K562 (cell line): ENCODE data around the gene COL9A2. TPM values are rescaled to one million over a fixed set of nuclear protein-coding genes. Genes with fewer than 3 reads are reported as not detected.

Source experiments
- ATAC-seq: fragments of 200-7000 bp; cut with Tn5 transposase; 3 replicates; pipeline ENCODE4 v1.9.1; 2020; ENCODE audit warnings: moderate library complexity
- BruUV-seq: library from RNA; stranded (reverse); fragments of 400-500 nt; replicated peaks from 2 replicates; lab custom pipeline; 2021; lab: Mats Ljungman, UMichigan
- CTCF ChIA-PET: fragments of 300-600 bp; formaldehyde crosslinking; extraction: SDS; loops from one replicate; lab custom pipeline; 2021; ENCODE audit warnings: low intra/inter-chr PET ratio; lab: Yijun Ruan, JAX
- POLR2A ChIA-PET: fragments of 300-600, 350-650 bp; sonication (Branson Sonifier 250); formaldehyde crosslinking; extraction: SDS; loops from one replicate; lab custom pipeline; 2021; ENCODE audit warnings: antibody characterized with exemption, inconsistent platforms; lab: Yijun Ruan, JAX
- DNase-seq, 4 experiments: peaks; one replicate each; pipeline versions ENCODE4 v3.0.0 to v3.0.0-alpha.2; 2011 to 2018; ENCODE audit warnings: low spot score in 3 of 4, mixed read lengths in 3 of 4; ENCODE audit errors: extremely low read depth in 1 of 4
- FAIRE-seq: peaks from 2 replicates; lab custom pipeline; 2011; peaks lifted over from hg19 to GRCh38; lab: Jason Lieb, UNC
- H2AFZ ChIP-seq: 2 replicates; pipeline ENCODE4 v1.6.0; 2011; ENCODE audit warnings: low read depth, low read length, control low read depth, inconsistent platforms
- H3K27ac ChIP-seq: fragments of 200-600 bp; 3 replicates; pipeline ENCODE4 v1.8.0; 2011; ENCODE audit warnings: low read depth, mild to moderate bottlenecking, control low read depth, inconsistent platforms, low read length, moderate library complexity, mixed read lengths; ENCODE audit errors: extremely low read depth
- H3K27me3 ChIP-seq, 2 experiments: fragments of 300-600 bp in 1 of 2; 2 replicates in 1 of 2; 3 replicates in 1 of 2; pipeline versions ENCODE4 v1.6.0 to v1.8.0; 2011; ENCODE audit warnings: inconsistent platforms in 2 of 2, low read length in 2 of 2, mild to moderate bottlenecking in 1 of 2, mixed read lengths in 1 of 2, moderate library complexity in 1 of 2; ENCODE audit not compliant: control insufficient read depth in 2 of 2, insufficient read depth in 2 of 2
- H3K36me3 ChIP-seq: fragments of 300-600 bp; 3 replicates; pipeline ENCODE4 v1.8.0; 2011; ENCODE audit warnings: mild to moderate bottlenecking, low read length, inconsistent platforms; ENCODE audit not compliant: control insufficient read depth, insufficient read depth
- H3K4me1 ChIP-seq, 2 experiments: fragments of 200-600 bp in 1 of 2; replicated peaks in 1 of 2; 2 replicates in 1 of 2; 3 replicates in 1 of 2; pipeline versions ENCODE4 v1.5.1 to v1.8.0; 2011; ENCODE audit warnings: inconsistent platforms in 2 of 2, low read length in 2 of 2, mild to moderate bottlenecking in 1 of 2, mixed read lengths in 1 of 2, moderate library complexity in 1 of 2; ENCODE audit not compliant: control insufficient read depth in 2 of 2, insufficient read depth in 2 of 2
- H3K4me2 ChIP-seq: 2 replicates; pipeline ENCODE4 v1.6.1; 2011; ENCODE audit warnings: low read length, control low read depth, inconsistent platforms, mixed read lengths; ENCODE audit not compliant: insufficient read depth
- H3K4me3 ChIP-seq: fragments of 200-600 bp; sonication (generic), shearing (Covaris generic); 2 replicates; pipeline ENCODE4 v1.5.1; 2016; ENCODE audit warnings: control low read depth, inconsistent platforms
- H3K79me2 ChIP-seq: fragments of 200-600 bp; 3 replicates; pipeline ENCODE4 v1.8.0; 2011; ENCODE audit warnings: low read length, inconsistent platforms; ENCODE audit not compliant: control insufficient read depth, insufficient read depth
- H3K9ac ChIP-seq, 2 experiments: 2 replicates each; pipeline versions ENCODE4 v1.6.0 to v1.6.1; 2011; ENCODE audit warnings: low read depth in 2 of 2, low read length in 2 of 2, control low read depth in 1 of 2, inconsistent platforms in 1 of 2, mild to moderate bottlenecking in 1 of 2, mixed read lengths in 1 of 2; ENCODE audit not compliant: insufficient read depth in 1 of 2
- H3K9me1 ChIP-seq: one replicate; pipeline ENCODE4 v1.6.0; 2011; ENCODE audit warnings: inconsistent platforms, mild to moderate bottlenecking, low read length, moderate library complexity; ENCODE audit not compliant: control insufficient read depth, insufficient read depth
- H3K9me3 ChIP-seq: replicated peaks from 2 replicates; pipeline ENCODE4 v1.5.1; 2011; ENCODE audit warnings: low read depth, low read length, inconsistent platforms; ENCODE audit not compliant: control insufficient read depth, insufficient read depth
- H4K20me1 ChIP-seq: replicated peaks from 2 replicates; pipeline ENCODE4 v1.6.1; 2011; ENCODE audit warnings: low read length, inconsistent platforms, mixed read lengths; ENCODE audit not compliant: control insufficient read depth, insufficient read depth
- BMI1 ChIP-seq: fragments of 150-350 bp; IDR thresholded peaks from 2 replicates; pipeline ENCODE4 v1.6.1; 2014; ENCODE audit warnings: low read length
- CBFB ChIP-seq: sonication (generic); formaldehyde crosslinking; IDR thresholded peaks from 2 replicates; pipeline ENCODE4 v1.4.0; 2020; ENCODE audit warnings: mild to moderate bottlenecking, missing genetic modification reagents
- FOSL1 ChIP-seq: fragments of 200-800 bp; sonication (Bioruptor generic); conservative IDR thresholded peaks from 2 replicates; pipeline ENCODE4 v1.6.1; 2016; ENCODE audit warnings: missing genetic modification characterization, missing compliant biosample characterization
- FOXM1 ChIP-seq, 2 experiments: fragments of 450-650 bp in 1 of 2; sonication (generic) in 1 of 2; formaldehyde crosslinking in 1 of 2; IDR thresholded peaks; 2 replicates each; pipeline versions ENCODE4 v1.6.1 to v1.9.0; 2017 to 2022; ENCODE audit warnings: low read depth in 2 of 2, mild to moderate bottlenecking in 2 of 2, missing genetic modification reagents in 1 of 2, moderate library complexity in 1 of 2
- GATA2 ChIP-seq: sonication (generic); formaldehyde crosslinking; IDR thresholded peaks from 2 replicates; pipeline ENCODE4 v1.4.0; 2020; ENCODE audit warnings: mild to moderate bottlenecking, missing genetic modification reagents
- MAFF ChIP-seq: IDR thresholded peaks from 2 replicates; pipeline ENCODE4 v1.6.1; 2012; ENCODE audit warnings: low read length, improper control_type of control experiment
- PPARD ChIP-seq: fragments of 250-450 bp; sonication (Bioruptor Pico); IDR thresholded peaks from 2 replicates; pipeline ENCODE4 v1.8.0; 2022; ENCODE audit warnings: inconsistent platforms, mild to moderate bottlenecking, moderate library complexity
- RBM17 ChIP-seq: fragments of 200-400 bp; formaldehyde crosslinking; IDR thresholded peaks from 2 replicates; pipeline ENCODE4 v1.6.1; 2017; ENCODE audit warnings: low read depth, mild to moderate bottlenecking, low read length, borderline replicate concordance
- RFX1 ChIP-seq: fragments of 450-650 bp; IDR thresholded peaks from 2 replicates; pipeline ENCODE4 v1.6.1; 2016; ENCODE audit warnings: mild to moderate bottlenecking, moderate library complexity
- STAG1 ChIP-seq: sonication (generic); formaldehyde crosslinking; IDR thresholded peaks from 2 replicates; pipeline ENCODE4 v1.5.0; 2020; ENCODE audit warnings: missing genetic modification reagents, borderline replicate concordance
- THAP12 ChIP-seq: fragments of 250-450 bp; sonication (Bioruptor Pico); IDR thresholded peaks from 2 replicates; pipeline ENCODE4 v1.9.0; 2021; ENCODE audit warnings: mild to moderate bottlenecking, inconsistent platforms
- TRIM25 ChIP-seq: fragments of 450-650 bp; IDR thresholded peaks from 2 replicates; pipeline ENCODE4 v1.7.0; 2016; ENCODE audit warnings: borderline replicate concordance
- WHSC1 ChIP-seq: IDR thresholded peaks from one replicate; pipeline ENCODE4 v1.6.1; 2012; ENCODE audit warnings: low read length, control low read depth, inconsistent platforms
- ZBTB26 ChIP-seq: fragments of 450-650 bp; formaldehyde crosslinking; IDR thresholded peaks from 2 replicates; pipeline ENCODE4 v1.4.0; 2022; ENCODE audit warnings: missing genetic modification characterization
- ZBTB33 ChIP-seq: sonication (generic); formaldehyde crosslinking; IDR thresholded peaks from 2 replicates; pipeline ENCODE4 v1.8.1; 2023; ENCODE audit warnings: mild to moderate bottlenecking, missing genetic modification reagents
- WGBS: fragments of 100-300 bp; shearing (Covaris generic); methylation state at CpG from one replicate; pipeline ENCODE4 v1.1.6; 2016; ENCODE audit warnings: low coverage, mixed read lengths; ENCODE audit not compliant: insufficient coverage; ENCODE audit errors: missing lambda C conversion rate; 5-methylcytosine and 5-hydroxymethylcytosine counted together
- in situ Hi-C: fragments of 300-500 bp; cut with MboI; formaldehyde crosslinking; loops from 4 replicates; pipeline ENCODE4 v1.15.0; 2018; ENCODE audit warnings: inconsistent platforms, mixed read lengths
- intact Hi-C: fragments of 100-400 bp; cut with micrococcal nuclease; formaldehyde crosslinking; loops from 2 replicates; pipeline ENCODE4 v1.14.2; 2022
- polyA plus RNA-seq, 8 experiments: library from polyadenylated mRNA; depleted of rRNA in 4 of 8; stranded (reverse) in 5 of 8; unstranded in 3 of 8; fragments of >200 nt; fragmentation: Nextera tagmentation in 2 of 8; fragmentation: Illumina TruSeq in 1 of 8; extraction: Ambion mirVana in 2 of 8; extraction: Trizol in 1 of 8; gene quantifications; 2 replicates each; pipeline versions ENCODE4 v1.2.1 to v1.2.3, GENCODE V29; 2011 to 2014; ENCODE audit warnings: inconsistent platforms in 1 of 8, missing spikeins in 1 of 8
- total RNA-seq, 7 experiments: library from RNA; depleted of rRNA in 6 of 7; stranded (reverse); fragments of >200 nt in 6 of 7; fragmentation: Illumina TruSeq in 2 of 7; extraction: Trizol in 2 of 7; gene quantifications; 2 replicates each; pipeline versions ENCODE4 v1.2.1 to v1.2.3, GENCODE V29; 2011 to 2021; ENCODE audit warnings: low replicate concordance in 1 of 7

The COL9A2 gene
- total and polyA plus RNA-seq, 9 of the 15 experiments (the other 6 are each of a cell fraction or from before 2014, with no cell fraction given): 0.03 to 2.2 (median 0.31) TPM

- TF ChIP-seq THAP12: no peak
- no peak for TF ChIP-seq ZBTB26 (CRISPR knock-in tag)
These were observed 36.0 kb upstream of the COL9A2 start (continued) for GRCh38 chr1:40353082-40353481.

- H3K4me3 ChIP-seq: no peak overlapping the region
- no peaks in the 10 kb centered on the region for H3K9me3 ChIP-seq
- in situ Hi-C loops: no loop called here
- intact Hi-C loops: no loop called here
- 61% methylated on average over 3 of the region's 3 CpGs for WGBS
- H3K4me2 ChIP-seq: no peak overlapping the region
- ChIA-PET CTCF (no interaction called here), POLR2A (interaction anchor here (0.6 to 1.3 kb wide), 4 partner anchors 7 to 22 kb away, joined by 3 to 4 read pairs (median 3); partner anchors contain the start of gene SMAP2)
- no peaks in the 10 kb centered on the region; a peak in 1 of 5 replicates for H3K4me1 ChIP-seq
- peak; percentile 25; the same call in 1 of the 3 replicates for ATAC-seq
- H3K9ac ChIP-seq: no peak overlapping the region
- H3K9me1 ChIP-seq: no peaks in the 10 kb centered on the region
- no peaks in the 10 kb centered on the region for H3K79me2 ChIP-seq
- H3K36me3 ChIP-seq: no peaks in the 10 kb centered on the region
- FAIRE-seq: no peak
- H3K27me3 ChIP-seq: no peaks in the 10 kb centered on the region
- no peak overlapping the region for H3K27ac ChIP-seq
- no TSS peak for BruUV-seq
- H4K20me1 ChIP-seq: no peaks in the 10 kb centered on the region
- no peak overlapping the region for H2AFZ ChIP-seq
- DNase-seq: no peak
- no peak for TF ChIP-seq ZBTB33 (CRISPR knock-in tag)
- TF ChIP-seq RFX1: no peak
- no peak for TF ChIP-seq WHSC1
- TF ChIP-seq FOSL1 (tag): no peak
- TF ChIP-seq PPARD (CRISPR knock-in tag): no peak
- TF ChIP-seq STAG1: no peak
- TF ChIP-seq BMI1: no peak
- no peak for TF ChIP-seq MAFF
- TF ChIP-seq GATA2: no peak
- no peak for TF ChIP-seq CBFB (CRISPR knock-in tag)
- no peak for TF ChIP-seq TRIM25
- no peak for TF ChIP-seq FOXM1 (IDR thresholded peaks at IDR 0.05; ENCODE audit: low read depth)
- no peak for TF ChIP-seq FOXM1 (CRISPR knock-in tag; IDR thresholded peaks at IDR 0.05; ENCODE audit: low read depth)
- no peak for TF ChIP-seq RBM17
These were observed 35.0 kb upstream of the COL9A2 start for GRCh38 chr1:40352126-40352525.
